WERI-Rb-1 (cell line): ENCODE data around the gene SLIRP.

Experiments
- DNase-seq: peaks from one replicate; pipeline ENCODE4 v3.0.0-alpha.2; 2020
- H3K27ac ChIP-seq: fragments of 250-450 bp; sonication (Bioruptor Pico); 2 replicates; pipeline ENCODE4 v1.5.1; 2020; ENCODE audit warnings: mild to moderate bottlenecking, moderate library complexity
- H3K27me3 ChIP-seq: fragments of 250-450 bp; sonication (Bioruptor Pico); 2 replicates; pipeline ENCODE4 v1.5.1; 2021; ENCODE audit warnings: mild to moderate bottlenecking, low read depth, moderate library complexity; ENCODE audit not compliant: insufficient read depth, severe bottlenecking
- H3K36me3 ChIP-seq: fragments of 250-450 bp; sonication (Bioruptor Pico); 2 replicates; pipeline ENCODE4 v1.5.1; 2020; ENCODE audit warnings: mild to moderate bottlenecking, moderate library complexity
- H3K4me3 ChIP-seq: 2 replicates; pipeline ENCODE4 v1.5.1; 2011; ENCODE audit warnings: low read depth, mild to moderate bottlenecking, control low read depth, low read length
- H3K9me3 ChIP-seq: fragments of 250-450 bp; sonication (Bioruptor Pico); 2 replicates; pipeline ENCODE4 v1.5.1; 2021; ENCODE audit warnings: mild to moderate bottlenecking, moderate library complexity; ENCODE audit not compliant: severe bottlenecking
- CTCF ChIP-seq: IDR thresholded peaks from 2 replicates; pipeline ENCODE4 v1.5.1; 2011; ENCODE audit warnings: low read depth, mild to moderate bottlenecking, control low read depth, inconsistent platforms, low read length

The SLIRP gene

DNA sequence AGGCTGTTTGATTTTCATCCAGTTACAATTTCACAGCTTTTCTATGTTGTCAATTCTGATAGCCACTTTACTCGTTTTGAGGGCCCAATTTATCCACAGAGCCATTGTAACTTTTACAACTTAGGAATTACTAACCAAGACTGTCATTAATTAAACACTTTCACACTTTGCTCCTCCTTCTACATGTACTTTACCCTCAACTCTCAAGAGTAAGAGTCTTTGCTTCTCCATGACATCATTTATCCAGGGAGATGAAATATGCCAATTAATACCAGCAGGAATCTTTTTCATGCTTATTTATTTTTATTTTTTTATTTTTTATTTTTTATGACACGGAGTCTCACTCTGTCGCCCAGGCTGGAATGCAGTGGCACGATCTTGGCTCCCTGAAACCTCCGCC, 13.5 kb downstream of the SLIRP start:
- Histone ChIP-seq H3K27me3 (no peaks in the 10 kb centered on the region), H3K9me3 (no peaks in the 10 kb centered on the region), H3K4me3 (no peak overlapping the region), H3K27ac (no peak overlapping the region), H3K36me3 (peaks cover 93% of the 10 kb centered on the region)
- DNase-seq: no peak
- no peak for TF ChIP-seq CTCF

GRCh38 chr14:77722301-77722700, 14.4 kb downstream of the SLIRP start:
- Histone ChIP-seq H3K27me3 (no peaks in the 10 kb centered on the region), H3K4me3 (no peak overlapping the region), H3K36me3 (peaks cover 92% of the 10 kb centered on the region), H3K9me3 (no peaks in the 10 kb centered on the region), H3K27ac (no peak overlapping the region)
- no peak for DNase-seq
- TF ChIP-seq CTCF: no peak

GRCh38 chr14:77730976-77731497, 23.1 kb downstream of the SLIRP start:
- Histone ChIP-seq H3K27ac (no peak overlapping the region; the same call in 1 of the 2 replicates), H3K4me3 (no peak overlapping the region), H3K9me3 (no peaks in the 10 kb centered on the region), H3K27me3 (no peaks in the 10 kb centered on the region), H3K36me3 (peaks cover 95% of the 10 kb centered on the region)
- no peak for DNase-seq
- no peak for TF ChIP-seq CTCF

DNA sequence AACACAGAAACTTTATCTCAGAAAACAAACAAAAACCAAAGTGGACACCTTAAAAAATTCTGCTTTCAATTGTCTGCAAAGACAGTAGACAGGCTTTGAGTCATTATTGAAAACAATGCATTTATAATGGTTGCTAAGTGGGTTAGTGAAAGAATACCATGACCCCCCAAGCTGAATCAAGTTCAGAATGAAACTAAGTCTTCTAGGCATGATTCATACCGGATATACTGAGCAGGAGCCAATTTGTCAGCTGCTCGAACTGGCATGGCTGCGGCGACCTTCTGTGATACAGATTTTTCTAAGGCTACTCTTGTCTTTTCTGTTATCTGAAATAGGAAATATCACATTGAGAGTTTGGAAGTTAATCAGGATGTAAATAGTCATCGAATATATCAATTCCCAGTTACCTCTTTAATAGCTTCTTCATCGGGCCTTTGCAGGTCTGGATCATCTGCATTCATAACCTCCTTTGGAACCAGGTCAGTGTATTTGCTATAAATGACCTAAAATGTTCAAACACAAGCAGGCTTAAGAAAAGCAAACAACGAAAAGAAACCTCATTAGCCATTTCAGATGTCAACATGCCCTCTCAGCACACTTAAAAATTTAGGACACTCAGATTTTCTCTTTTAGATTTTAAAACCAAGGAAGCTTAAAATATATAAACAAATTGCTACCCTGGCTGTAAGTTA, 30.8 kb downstream of the SLIRP start:
- Histone ChIP-seq H3K4me3 (no peak overlapping the region), H3K9me3 (no peaks in the 10 kb centered on the region), H3K27ac (no peak overlapping the region), H3K36me3 (peaks cover 77% of the 10 kb centered on the region), H3K27me3 (no peaks in the 10 kb centered on the region)
- no peak for DNase-seq
- TF ChIP-seq CTCF: no peak

DNA sequence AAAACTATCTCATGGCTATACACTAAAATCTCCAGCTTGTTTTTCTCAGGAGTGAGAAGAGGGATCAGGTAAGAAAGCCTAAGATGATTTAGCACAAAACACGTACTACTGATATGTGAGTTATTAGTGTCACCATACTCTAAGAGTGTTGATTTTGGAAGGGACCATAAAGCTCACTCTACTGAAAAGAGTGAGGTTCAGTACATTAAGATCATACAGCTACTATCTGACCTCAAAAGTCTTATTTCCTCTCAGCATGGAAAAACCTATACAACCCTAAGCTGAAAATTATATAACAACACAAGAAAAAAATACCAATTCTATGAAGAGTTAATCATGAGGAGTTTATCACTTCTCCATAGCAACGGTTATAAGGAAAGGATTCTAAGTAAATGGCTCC, 33.5 kb downstream of the SLIRP start:
- H3K9me3 ChIP-seq: no peaks in the 10 kb centered on the region
- no peaks in the 10 kb centered on the region for H3K27me3 ChIP-seq
- H3K36me3 ChIP-seq: peaks cover 74% of the 10 kb centered on the region
- no peak overlapping the region for H3K4me3 ChIP-seq
- no peak for TF ChIP-seq CTCF
- no peak overlapping the region for H3K27ac ChIP-seq
- DNase-seq: no peak
